Measurements from ENCODE around the gene RHOA.

DNA sequence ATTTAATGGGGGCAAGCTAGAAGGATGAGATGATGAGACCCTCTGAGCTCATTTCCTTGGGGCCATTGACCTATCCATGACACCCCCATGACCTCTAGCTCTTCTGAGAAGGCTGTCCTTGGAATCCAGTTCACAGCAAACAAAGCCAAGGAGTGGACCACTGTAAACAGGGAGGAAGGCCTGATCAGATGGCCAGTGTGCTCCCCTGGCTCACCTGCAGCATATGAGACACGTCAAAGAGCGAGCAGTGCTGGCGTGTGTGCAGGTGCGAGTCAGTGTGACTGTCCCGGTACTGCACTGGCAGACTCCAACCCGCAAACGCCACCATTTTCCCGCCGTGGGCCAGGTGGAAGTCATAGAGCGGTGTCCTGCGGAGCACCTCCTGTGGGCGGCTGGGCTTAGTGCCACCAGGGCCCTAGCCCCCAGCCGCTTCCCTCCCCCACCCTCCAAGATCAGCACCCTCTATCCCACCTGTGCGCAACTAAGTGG is 10.2 kb upstream of the RHOA start:
- TF ChIP-seq, protein P1, sequence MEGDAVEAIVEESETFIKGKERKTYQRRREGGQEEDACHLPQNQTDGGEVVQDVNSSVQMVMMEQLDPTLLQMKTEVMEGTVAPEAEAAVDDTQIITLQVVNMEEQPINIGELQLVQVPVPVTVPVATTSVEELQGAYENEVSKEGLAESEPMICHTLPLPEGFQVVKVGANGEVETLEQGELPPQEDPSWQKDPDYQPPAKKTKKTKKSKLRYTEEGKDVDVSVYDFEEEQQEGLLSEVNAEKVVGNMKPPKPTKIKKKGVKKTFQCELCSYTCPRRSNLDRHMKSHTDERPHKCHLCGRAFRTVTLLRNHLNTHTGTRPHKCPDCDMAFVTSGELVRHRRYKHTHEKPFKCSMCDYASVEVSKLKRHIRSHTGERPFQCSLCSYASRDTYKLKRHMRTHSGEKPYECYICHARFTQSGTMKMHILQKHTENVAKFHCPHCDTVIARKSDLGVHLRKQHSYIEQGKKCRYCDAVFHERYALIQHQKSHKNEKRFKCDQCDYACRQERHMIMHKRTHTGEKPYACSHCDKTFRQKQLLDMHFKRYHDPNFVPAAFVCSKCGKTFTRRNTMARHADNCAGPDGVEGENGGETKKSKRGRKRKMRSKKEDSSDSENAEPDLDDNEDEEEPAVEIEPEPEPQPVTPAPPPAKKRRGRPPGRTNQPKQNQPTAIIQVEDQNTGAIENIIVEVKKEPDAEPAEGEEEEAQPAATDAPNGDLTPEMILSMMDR (IDR thresholded peaks at IDR 0.05; ENCODE audit: low read depth, low read length, poor library complexity, severe bottlenecking): no peak
- no peak for TF ChIP-seq EZH2phosphoT487 (IDR thresholded peaks at IDR 0.05; ENCODE audit: borderline replicate concordance, low read length)
